SH-SY5Y (cell line): ENCODE data around the gene MAD2L1BP.

Experiments used
- GATA2 ChIP-seq: IDR thresholded peaks from 2 replicates; pipeline ENCODE4 v1.6.1; 2011; ENCODE audit warnings: mild to moderate bottlenecking, low read depth, low read length
- GATA3 ChIP-seq: IDR thresholded peaks from 2 replicates; pipeline ENCODE4 v1.6.1; 2011; ENCODE audit warnings: low read depth, mild to moderate bottlenecking, low read length, moderate library complexity

Gene MAD2L1BP

DNA sequence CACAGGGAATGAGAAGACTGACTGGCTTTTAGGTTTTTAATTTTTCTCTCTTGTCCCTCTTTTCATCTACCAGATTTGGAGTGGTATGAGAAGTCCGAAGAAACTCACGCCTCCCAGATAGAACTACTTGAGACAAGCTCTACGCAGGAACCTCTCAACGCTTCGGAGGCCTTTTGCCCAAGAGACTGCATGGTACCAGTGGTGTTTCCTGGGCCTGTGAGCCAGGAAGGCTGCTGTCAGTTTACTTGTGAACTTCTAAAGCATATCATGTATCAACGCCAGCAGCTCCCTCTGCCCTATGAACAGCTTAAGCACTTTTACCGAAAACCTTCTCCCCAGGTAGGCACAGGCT, 644 bp downstream of the MAD2L1BP start:
- no peak for TF ChIP-seq GATA2
- no peak for TF ChIP-seq GATA3

- TF ChIP-seq GATA2 (peak; percentile 89), GATA3 (no peak)
Observed at GRCh38 chr6:43639984-43640800, 4.6 kb downstream of the MAD2L1BP start.

DNA sequence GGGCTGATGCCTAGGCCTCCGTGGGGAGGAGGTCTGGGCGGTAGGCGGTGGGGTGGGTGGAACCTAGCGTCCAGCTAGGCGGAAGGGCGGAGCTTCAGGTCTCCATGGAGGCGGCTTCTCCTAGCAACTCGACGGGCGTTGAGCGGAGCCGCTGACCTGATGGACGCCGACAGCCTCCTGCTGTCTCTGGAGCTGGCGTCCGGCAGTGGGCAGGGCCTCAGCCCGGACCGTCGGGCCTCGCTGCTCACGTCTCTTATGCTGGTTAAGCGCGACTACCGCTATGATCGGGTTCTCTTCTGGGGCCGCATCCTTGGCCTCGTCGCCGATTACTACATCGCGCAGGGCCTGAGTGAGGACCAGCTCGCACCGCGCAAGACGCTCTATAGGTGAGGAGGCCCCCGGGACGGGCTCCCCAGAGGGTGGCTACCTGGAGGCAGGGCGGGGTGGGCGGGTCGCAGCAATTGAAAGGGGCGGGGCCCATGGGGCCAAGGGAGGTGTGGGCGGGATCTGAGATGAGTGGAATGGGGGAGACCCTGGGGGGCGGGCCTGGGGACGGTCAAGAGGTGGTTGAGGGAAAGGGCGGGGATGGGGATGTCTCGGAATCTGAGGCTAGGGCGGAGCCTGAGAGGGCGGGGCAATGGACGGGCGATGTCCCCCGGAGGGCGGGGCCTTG, 9.4 kb downstream of the MAD2L1BP start, which contains the start of gene RSPH9:
RSPH9 (plus strand) TSS at position 97 of the 673 bp plus-strand sequence; CDS start at position 160, 63 bp downstream.
- TF ChIP-seq GATA3 (no peak), GATA2 (no peak)

DNA sequence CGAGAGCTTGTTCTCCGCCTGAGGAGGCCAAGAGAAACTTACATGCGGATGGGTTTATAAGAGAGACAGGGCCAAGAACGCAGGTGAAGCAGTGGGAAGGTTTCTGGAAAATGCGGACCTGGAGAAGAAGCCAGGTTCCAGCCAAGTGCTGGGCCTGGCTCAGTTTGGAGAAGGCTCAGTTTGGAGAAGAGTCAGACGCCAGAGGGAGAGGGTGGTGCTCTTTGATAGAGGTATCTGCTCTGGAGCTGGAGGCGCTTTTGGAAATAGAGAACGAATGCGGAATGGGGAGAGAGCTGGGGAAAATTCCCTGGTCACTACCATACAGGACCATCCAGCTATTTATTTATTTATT, 9.9 kb downstream of the MAD2L1BP start:
- TF ChIP-seq GATA2 (no peak), GATA3 (no peak)

GRCh38 chr6:43647613-43648012, 12.0 kb downstream of the MAD2L1BP start:
- TF ChIP-seq GATA3 (no peak), GATA2 (no peak)

DNA sequence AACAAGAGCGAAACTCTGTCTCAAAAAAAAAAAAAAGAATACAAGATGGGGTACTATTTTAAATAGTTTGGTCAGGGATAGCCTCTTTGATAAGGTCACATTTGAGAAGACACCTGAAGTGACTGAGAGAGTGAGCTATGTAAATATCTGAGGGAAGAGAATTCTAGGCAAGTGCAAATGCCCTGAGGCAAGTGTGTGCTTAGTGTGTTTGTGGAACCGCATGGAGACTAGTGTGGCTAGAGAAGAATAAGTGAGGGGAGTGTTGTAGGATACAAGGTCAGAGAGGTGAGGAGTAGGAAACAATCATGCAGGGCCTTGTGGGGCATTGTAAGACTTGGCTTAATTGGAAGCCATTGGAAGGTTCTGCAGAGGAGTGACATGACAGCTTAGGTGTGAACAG, 12.6 kb downstream of the MAD2L1BP start:
- TF ChIP-seq GATA3, result no peak
- no peak for TF ChIP-seq GATA2

DNA sequence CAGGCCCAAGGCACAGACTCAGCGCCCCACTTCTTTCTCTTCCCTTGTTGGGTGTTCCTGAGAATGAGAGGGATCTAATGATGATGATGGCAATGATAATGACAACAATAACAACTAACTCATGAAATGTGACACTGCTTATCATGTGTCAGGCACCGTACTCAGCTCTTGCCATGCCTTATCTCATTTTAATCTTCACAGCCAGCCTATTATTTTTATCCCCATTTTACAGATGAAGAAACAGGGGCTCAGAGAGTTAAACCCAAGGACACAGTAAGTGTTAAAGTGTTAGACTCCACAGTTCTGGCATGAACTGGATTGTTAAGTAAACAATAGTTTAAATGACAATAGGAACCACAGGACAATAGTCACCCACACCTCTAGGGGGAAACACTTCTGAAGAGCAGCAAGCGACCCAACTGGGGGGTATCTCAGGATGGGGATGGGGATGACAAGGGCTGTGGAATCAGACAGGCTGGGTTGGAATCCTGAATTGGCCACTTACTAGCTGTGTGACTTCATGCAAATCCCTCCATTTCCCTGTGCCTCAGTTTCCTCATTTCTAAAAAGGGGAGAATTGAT, 21.7 kb downstream of the MAD2L1BP start:
- TF ChIP-seq GATA3 (no peak), GATA2 (no peak)

DNA sequence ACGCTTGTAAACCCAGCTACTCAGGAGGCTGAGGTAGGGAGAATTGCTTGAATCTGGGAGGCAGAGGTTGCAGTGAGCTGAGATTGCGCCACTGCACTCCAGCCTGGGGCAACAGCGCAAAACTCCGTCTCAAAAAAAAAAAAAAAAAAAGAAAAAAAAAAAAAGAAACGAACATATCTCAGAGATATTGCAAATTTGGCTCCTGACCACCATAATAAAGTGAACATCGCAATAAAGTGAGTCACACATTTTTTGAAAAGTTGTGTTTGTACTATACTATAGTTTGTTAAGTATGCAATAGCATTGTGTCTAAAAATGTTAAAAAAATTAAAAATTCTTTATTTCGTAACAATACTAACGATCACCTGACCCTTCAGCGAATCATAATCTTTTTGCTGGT, 22.5 kb downstream of the MAD2L1BP start:
- TF ChIP-seq GATA3, result no peak
- no peak for TF ChIP-seq GATA2

GRCh38 chr6:43665376-43665775, 29.7 kb downstream of the MAD2L1BP start:
- TF ChIP-seq GATA2 (no peak), GATA3 (no peak)

DNA sequence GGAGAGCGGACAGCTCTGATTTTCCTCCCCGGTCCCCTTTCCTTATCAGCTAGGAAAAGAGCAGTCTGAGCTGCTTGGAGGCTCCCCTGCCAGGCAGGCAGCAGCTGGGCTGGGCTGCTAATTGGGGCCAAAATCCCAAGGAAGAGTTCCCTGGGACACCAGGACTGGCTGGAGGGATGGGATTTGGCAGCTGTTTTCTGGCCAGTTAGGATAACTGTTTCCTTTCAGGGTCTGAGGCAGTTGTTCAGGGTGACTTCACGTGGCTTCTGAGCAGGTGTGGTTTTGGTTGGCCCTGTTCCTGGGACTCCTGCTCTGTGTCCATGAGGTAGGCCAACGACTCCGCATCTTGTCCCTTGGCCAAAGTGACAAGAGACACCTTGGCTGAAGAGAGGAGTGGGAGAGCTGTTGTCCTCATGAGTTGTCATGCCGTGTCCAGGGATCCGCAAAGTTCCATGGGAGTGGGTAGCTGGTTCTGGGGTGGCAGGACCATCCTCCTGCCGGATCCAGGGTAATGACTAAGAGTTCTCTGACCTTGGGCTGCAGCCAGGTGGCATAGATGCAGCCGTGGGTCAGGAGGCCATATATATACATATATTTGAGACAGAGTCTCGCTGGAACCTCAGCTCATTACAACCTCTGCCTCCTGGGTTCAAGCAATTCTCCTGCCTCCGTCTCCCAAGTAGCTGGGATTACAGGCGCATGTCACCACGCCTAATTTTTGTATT, 30.7 kb downstream of the MAD2L1BP start:
- no peak for TF ChIP-seq GATA3
- TF ChIP-seq GATA2, result no peak

- no peak for TF ChIP-seq GATA2
- TF ChIP-seq GATA3, result no peak
Observed at GRCh38 chr6:43667245-43668150, 31.9 kb downstream of the MAD2L1BP start.

DNA sequence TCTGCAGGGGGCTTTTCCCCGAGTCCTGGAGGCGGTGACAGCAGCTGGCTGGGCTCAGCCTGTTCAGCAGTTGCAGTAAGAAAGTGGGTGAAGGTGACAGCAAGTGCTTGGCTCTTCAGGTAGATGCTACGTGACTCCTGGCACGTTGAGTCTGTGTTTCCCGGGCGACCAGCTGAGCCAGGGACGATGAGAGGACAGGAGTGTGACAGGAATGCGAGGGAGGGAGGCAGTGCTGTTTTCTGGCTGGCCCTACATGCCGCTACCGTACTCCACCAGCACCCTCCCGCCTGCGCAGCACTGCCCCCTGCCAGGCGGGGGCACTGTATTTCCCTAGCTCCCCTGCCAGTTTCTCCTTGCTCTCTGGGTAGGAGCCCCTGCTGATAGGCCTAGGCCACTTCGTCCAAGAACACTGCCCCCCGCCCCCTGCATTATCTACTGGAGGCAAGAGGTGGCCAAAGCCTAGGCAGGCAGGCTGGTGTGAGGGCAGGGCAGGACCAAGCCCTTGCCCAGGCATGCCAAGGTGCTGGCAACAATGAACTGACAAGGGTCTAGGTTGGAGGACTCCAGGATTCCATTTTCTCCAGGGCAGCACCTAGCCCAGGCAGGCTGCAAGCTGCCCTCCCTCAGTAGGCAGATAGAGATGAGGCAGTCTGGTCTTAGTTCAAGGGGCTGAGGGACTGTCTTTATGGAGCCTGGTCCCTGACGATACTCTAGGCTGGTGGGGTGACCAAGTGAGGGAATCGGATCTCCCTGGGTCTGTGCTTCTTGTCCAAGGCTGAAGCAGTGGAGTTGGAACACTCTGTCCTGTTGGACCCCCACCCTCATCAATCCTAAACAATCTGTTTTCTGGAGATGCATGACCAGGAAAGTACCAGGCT, 32.8 kb downstream of the MAD2L1BP start:
- TF ChIP-seq GATA3 (no peak), GATA2 (no peak)
